Activated CD4-positive, alpha-beta memory T cell treated with anti-CD3 and anti-CD28 coated beads for 36 hours (primary cell): ENCODE results near the gene GUCY2F. TPM values are rescaled to one million over a fixed set of nuclear protein-coding genes. Genes with fewer than 3 reads are reported as not detected.

ENCODE experiments used
- CTCF ChIA-PET: fragments of 350-600 bp; sonication (Branson Sonifier 250); formaldehyde crosslinking; loops from one replicate; lab custom pipeline; 2021; ENCODE audit warnings: antibody characterized with exemption, inconsistent platforms; lab: Charles Lee
- POLR2A ChIA-PET: fragments of 350-600 bp; sonication (Branson Sonifier 250); formaldehyde crosslinking; loops from one replicate; lab custom pipeline; 2021; ENCODE audit warnings: antibody characterized with exemption; lab: Charles Lee
- DNase-seq: peaks from one replicate; pipeline ENCODE4 v3.0.0-alpha.2; 2020
- H3K27ac Mint-ChIP-seq: one replicate; pipeline ENCODE4 v1.8.0; 2021; ENCODE audit warnings: mixed read lengths
- H3K27me3 Mint-ChIP-seq: one replicate; pipeline ENCODE4 v1.8.0; 2021; ENCODE audit warnings: mixed read lengths
- H3K36me3 Mint-ChIP-seq: one replicate; pipeline ENCODE4 v1.8.0; 2021; ENCODE audit warnings: mixed read lengths
- H3K4me1 Mint-ChIP-seq: one replicate; pipeline ENCODE4 v1.8.0; 2021; ENCODE audit warnings: low read depth, mixed read lengths
- H3K4me3 Mint-ChIP-seq: one replicate; pipeline ENCODE4 v1.8.0; 2021; ENCODE audit warnings: mild to moderate bottlenecking, mixed read lengths
- H3K9me3 Mint-ChIP-seq: one replicate; pipeline ENCODE4 v1.8.0; 2021; ENCODE audit warnings: mixed read lengths
- intact Hi-C: fragments of 100-400 bp; cut with micrococcal nuclease; formaldehyde crosslinking; loops from one replicate; pipeline ENCODE4 v1.15.1; 2023
- total RNA-seq, 2 experiments: library from RNA; stranded (reverse); gene quantifications; one replicate each; pipeline ENCODE4 v1.2.3, GENCODE V29; 2021

GUCY2F gene
- total RNA-seq, 2 experiments from 2014 or later, result not detected

DNA sequence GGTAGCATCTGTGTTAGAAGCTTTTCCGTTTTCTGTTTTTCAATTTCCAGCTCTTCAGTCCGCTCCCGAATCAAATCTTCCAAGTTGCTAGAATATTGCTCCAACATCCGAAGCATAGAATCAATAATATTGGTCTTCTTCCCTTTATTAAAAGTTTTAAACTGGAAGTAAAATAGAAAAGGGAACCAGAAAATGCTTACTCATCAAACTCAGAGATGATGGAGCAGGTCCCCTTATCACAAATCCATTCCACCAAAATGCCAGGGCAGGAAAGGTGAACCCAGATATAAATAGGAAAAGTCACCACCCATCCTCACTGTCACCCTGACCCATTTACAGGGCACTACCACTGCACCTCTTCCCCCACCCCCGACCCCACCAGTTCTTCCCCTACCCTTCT, 89.0 kb downstream of the GUCY2F start:
- POLR2A ChIA-PET, result no interaction called here
- DNase-seq, result no peak
- H3K27me3 Mint-ChIP-seq, result peaks cover 2% of the 10 kb centered on the region
- no peaks in the 10 kb centered on the region for H3K36me3 Mint-ChIP-seq
- H3K27ac Mint-ChIP-seq, result no peak overlapping the region
- CTCF ChIA-PET, result no interaction called here
- no peaks in the 10 kb centered on the region for H3K9me3 Mint-ChIP-seq
- intact Hi-C loops, result no loop called here
- H3K4me3 Mint-ChIP-seq, result no peak overlapping the region
- no peaks in the 10 kb centered on the region for H3K4me1 Mint-ChIP-seq

GRCh38 chrX:109390556-109390955, 91.3 kb downstream of the GUCY2F start:
- no peak for DNase-seq
- no peaks in the 10 kb centered on the region for H3K36me3 Mint-ChIP-seq
- H3K27ac Mint-ChIP-seq, result no peak overlapping the region
- no peaks in the 10 kb centered on the region for H3K9me3 Mint-ChIP-seq
- H3K4me1 Mint-ChIP-seq, result no peaks in the 10 kb centered on the region
- peaks cover 2% of the 10 kb centered on the region for H3K27me3 Mint-ChIP-seq
- ChIA-PET POLR2A (no interaction called here), CTCF (no interaction called here)
- H3K4me3 Mint-ChIP-seq, result no peak overlapping the region
- intact Hi-C loops, result no loop called here

GRCh38 chrX:109389917-109390316, 92.0 kb downstream of the GUCY2F start:
- CTCF ChIA-PET, result no interaction called here
- POLR2A ChIA-PET, result no interaction called here

GRCh38 chrX:109384699-109385098, 97.2 kb downstream of the GUCY2F start:
- CTCF ChIA-PET, result no interaction called here
- DNase-seq, result no peak
- no peaks in the 10 kb centered on the region for H3K27me3 Mint-ChIP-seq
- H3K9me3 Mint-ChIP-seq, result no peaks in the 10 kb centered on the region
- H3K27ac Mint-ChIP-seq, result no peak overlapping the region
- POLR2A ChIA-PET, result no interaction called here
- intact Hi-C loops, result loop anchor here (5.0 kb wide), 1 partner anchor 687 kb away; no protein-coding TSS in a partner anchor
- H3K36me3 Mint-ChIP-seq, result no peaks in the 10 kb centered on the region
- H3K4me3 Mint-ChIP-seq, result no peak overlapping the region
- no peaks in the 10 kb centered on the region for H3K4me1 Mint-ChIP-seq

More at GRCh38 chrX:109389917-109390316, 92.0 kb downstream of the GUCY2F start:
- no peak for DNase-seq
- intact Hi-C loops, result loop anchor here (5.0 kb wide), 1 partner anchor 693 kb away; no protein-coding TSS in a partner anchor
- Mint-ChIP-seq H3K4me3 (no peak overlapping the region), H3K27me3 (peaks cover 2% of the 10 kb centered on the region), H3K4me1 (no peaks in the 10 kb centered on the region), H3K27ac (no peak overlapping the region), H3K36me3 (no peaks in the 10 kb centered on the region), H3K9me3 (no peaks in the 10 kb centered on the region)

DNA sequence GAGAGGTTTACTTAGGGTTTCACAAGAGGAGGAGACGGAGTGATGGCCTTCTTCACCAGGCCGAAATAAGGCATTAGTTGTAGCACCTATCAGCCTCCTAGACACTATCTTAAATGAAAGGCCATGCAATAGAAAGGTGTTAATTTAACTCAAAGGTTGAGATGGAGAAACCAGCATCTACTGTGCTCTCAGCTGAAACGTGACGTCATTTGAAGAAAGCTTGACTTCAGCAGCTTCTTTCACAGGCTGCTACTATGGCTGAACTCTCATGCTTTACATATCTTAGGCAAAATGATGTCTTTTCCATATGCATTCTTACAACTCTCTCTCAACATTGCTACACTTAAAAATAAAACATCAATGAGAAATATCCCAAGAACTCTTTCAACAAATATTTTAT, 99.6 kb downstream of the GUCY2F start:
- intact Hi-C loops, result no loop called here
- Mint-ChIP-seq H3K27ac (no peak overlapping the region), H3K4me1 (no peaks in the 10 kb centered on the region), H3K9me3 (no peaks in the 10 kb centered on the region), H3K27me3 (no peaks in the 10 kb centered on the region), H3K4me3 (no peak overlapping the region), H3K36me3 (no peaks in the 10 kb centered on the region)
- POLR2A ChIA-PET, result no interaction called here
- CTCF ChIA-PET, result interaction anchor here (1.7 kb wide), 1 partner anchor 9 kb away, joined by 3 read pairs; no protein-coding TSS in a partner anchor
- DNase-seq, result no peak

DNA sequence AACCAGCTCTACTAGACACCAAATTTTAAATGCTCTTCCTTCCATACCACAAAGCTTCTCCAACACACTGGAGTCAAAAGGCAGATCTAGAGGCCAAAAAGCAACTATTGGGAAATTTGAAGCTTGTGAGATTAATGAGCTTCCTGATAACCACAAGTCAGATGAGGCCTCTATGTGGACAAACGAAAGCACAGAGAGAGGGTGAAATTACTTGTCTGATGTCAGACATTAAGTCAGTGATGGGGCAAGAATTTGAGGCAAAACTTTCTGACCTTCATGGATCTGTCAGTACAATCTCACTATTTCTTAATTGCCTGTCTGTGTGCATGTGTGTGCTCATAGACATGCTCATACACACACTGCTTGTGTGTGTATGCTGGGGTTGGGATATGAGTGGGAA, 103.6 kb downstream of the GUCY2F start:
- no peaks in the 10 kb centered on the region for H3K36me3 Mint-ChIP-seq
- no peaks in the 10 kb centered on the region for H3K4me1 Mint-ChIP-seq
- H3K27me3 Mint-ChIP-seq, result no peaks in the 10 kb centered on the region
- no peak overlapping the region for H3K4me3 Mint-ChIP-seq
- H3K27ac Mint-ChIP-seq, result no peak overlapping the region
- H3K9me3 Mint-ChIP-seq, result no peaks in the 10 kb centered on the region
- intact Hi-C loops, result no loop called here
- ChIA-PET POLR2A (no interaction called here), CTCF (no interaction called here)
- DNase-seq, result no peak

- Mint-ChIP-seq H3K4me1 (no peaks in the 10 kb centered on the region), H3K27me3 (no peaks in the 10 kb centered on the region), H3K27ac (no peak overlapping the region), H3K9me3 (no peaks in the 10 kb centered on the region), H3K4me3 (no peak overlapping the region), H3K36me3 (no peaks in the 10 kb centered on the region)
- ChIA-PET CTCF (no interaction called here), POLR2A (no interaction called here)
- DNase-seq, result no peak
- intact Hi-C loops, result no loop called here
Observed at GRCh38 chrX:109374262-109374960, 107.5 kb downstream of the GUCY2F start.

GRCh38 chrX:109373468-109373867, 108.4 kb downstream of the GUCY2F start:
- POLR2A ChIA-PET, result no interaction called here
- Mint-ChIP-seq H3K4me1 (no peaks in the 10 kb centered on the region), H3K27ac (no peak overlapping the region), H3K4me3 (no peak overlapping the region), H3K36me3 (no peaks in the 10 kb centered on the region), H3K9me3 (no peaks in the 10 kb centered on the region), H3K27me3 (no peaks in the 10 kb centered on the region)
- no peak for DNase-seq
- intact Hi-C loops, result no loop called here
- CTCF ChIA-PET, result interaction anchor here (0.8 kb wide), 1 partner anchor 8 kb away, joined by 3 read pairs; no protein-coding TSS in a partner anchor

GRCh38 chrX:109372716-109373115, 109.2 kb downstream of the GUCY2F start:
- H3K27ac Mint-ChIP-seq, result no peak overlapping the region
- intact Hi-C loops, result no loop called here
- H3K4me3 Mint-ChIP-seq, result no peak overlapping the region
- no peak for DNase-seq
- CTCF ChIA-PET, result interaction anchor here (0.8 kb wide), 1 partner anchor 9 kb away, joined by 3 read pairs; no protein-coding TSS in a partner anchor
- H3K4me1 Mint-ChIP-seq, result no peaks in the 10 kb centered on the region
- POLR2A ChIA-PET, result no interaction called here
- no peaks in the 10 kb centered on the region for H3K9me3 Mint-ChIP-seq
- H3K36me3 Mint-ChIP-seq, result no peaks in the 10 kb centered on the region
- no peaks in the 10 kb centered on the region for H3K27me3 Mint-ChIP-seq

GRCh38 chrX:109372291-109372690, 109.6 kb downstream of the GUCY2F start:
- POLR2A ChIA-PET, result no interaction called here
- no peaks in the 10 kb centered on the region for H3K9me3 Mint-ChIP-seq
- no peak overlapping the region for H3K4me3 Mint-ChIP-seq
- no peaks in the 10 kb centered on the region for H3K36me3 Mint-ChIP-seq
- no peak for DNase-seq
- CTCF ChIA-PET, result interaction anchor here (0.6 kb wide), 1 partner anchor 9 kb away, joined by 3 read pairs; no protein-coding TSS in a partner anchor
- no peaks in the 10 kb centered on the region for H3K4me1 Mint-ChIP-seq
- intact Hi-C loops, result no loop called here
- H3K27me3 Mint-ChIP-seq, result no peaks in the 10 kb centered on the region
- H3K27ac Mint-ChIP-seq, result no peak overlapping the region

GRCh38 chrX:109362101-109362500, 119.8 kb downstream of the GUCY2F start:
- Mint-ChIP-seq H3K4me1 (no peaks in the 10 kb centered on the region), H3K27ac (no peak overlapping the region), H3K36me3 (no peaks in the 10 kb centered on the region), H3K27me3 (no peaks in the 10 kb centered on the region), H3K4me3 (no peak overlapping the region), H3K9me3 (no peaks in the 10 kb centered on the region)
- intact Hi-C loops, result no loop called here
- no peak for DNase-seq
- CTCF ChIA-PET, result no interaction called here
- POLR2A ChIA-PET, result no interaction called here

DNA sequence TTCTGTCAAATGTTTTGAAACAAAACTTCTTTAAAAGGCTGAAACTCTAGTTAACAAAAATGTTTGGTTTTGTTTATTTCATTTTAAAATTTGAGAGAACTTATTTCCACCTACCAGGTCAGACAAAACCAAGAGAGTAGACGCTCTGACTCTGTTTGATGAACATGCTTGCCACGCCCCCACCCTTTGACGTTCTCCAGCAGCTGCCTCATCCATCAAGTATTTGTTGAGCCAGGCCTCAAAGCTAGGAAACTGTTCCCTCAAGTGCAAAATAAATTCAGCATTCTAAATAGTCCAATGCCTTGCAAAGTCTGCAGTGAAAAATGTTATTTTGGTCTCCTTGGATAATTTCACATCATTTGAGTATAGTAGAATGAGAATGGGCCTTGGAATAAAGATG, 121.6 kb downstream of the GUCY2F start:
- H3K36me3 Mint-ChIP-seq, result no peaks in the 10 kb centered on the region
- H3K4me1 Mint-ChIP-seq, result no peaks in the 10 kb centered on the region
- no peaks in the 10 kb centered on the region for H3K9me3 Mint-ChIP-seq
- no peak overlapping the region for H3K4me3 Mint-ChIP-seq
- no peak for DNase-seq
- CTCF ChIA-PET, result no interaction called here
- H3K27ac Mint-ChIP-seq, result no peak overlapping the region
- POLR2A ChIA-PET, result no interaction called here
- no peaks in the 10 kb centered on the region for H3K27me3 Mint-ChIP-seq
- intact Hi-C loops, result no loop called here

DNA sequence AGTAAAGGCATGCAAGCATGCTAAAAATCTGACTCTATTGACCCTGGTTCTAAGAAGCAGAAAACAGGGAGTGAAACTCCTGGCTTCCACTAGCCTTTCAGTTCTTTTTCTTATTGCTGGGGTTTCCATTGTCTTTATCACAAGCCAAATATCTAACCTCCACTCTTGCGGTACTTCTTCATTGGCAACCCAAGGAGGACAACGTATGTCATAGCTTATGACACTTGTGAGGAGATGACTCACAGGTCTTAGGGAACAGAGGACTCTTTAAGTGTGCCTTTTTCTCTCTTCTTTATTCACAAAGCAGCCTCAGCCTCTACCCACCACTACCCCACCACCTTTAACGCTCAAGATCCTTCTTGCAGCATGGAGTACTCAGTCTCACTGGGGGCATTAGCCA, 124.2 kb downstream of the GUCY2F start:
- no peak overlapping the region for H3K27ac Mint-ChIP-seq
- intact Hi-C loops, result no loop called here
- H3K9me3 Mint-ChIP-seq, result no peaks in the 10 kb centered on the region
- POLR2A ChIA-PET, result no interaction called here
- H3K27me3 Mint-ChIP-seq, result no peaks in the 10 kb centered on the region
- no peaks in the 10 kb centered on the region for H3K4me1 Mint-ChIP-seq
- no peak overlapping the region for H3K4me3 Mint-ChIP-seq
- CTCF ChIA-PET, result no interaction called here
- DNase-seq, result no peak
- H3K36me3 Mint-ChIP-seq, result no peaks in the 10 kb centered on the region
